GM12801 (cell line): ENCODE data around the gene TAP1.

ENCODE experiments used
- TF ChIP-seq, protein P1 (sequence below): IDR thresholded peaks from one replicate; pipeline ENCODE4 v1.5.1; 2011; ENCODE audit warnings: control low read depth; ENCODE audit not compliant: insufficient read length; ENCODE audit errors: extremely low read depth

The TAP1 gene

DNA sequence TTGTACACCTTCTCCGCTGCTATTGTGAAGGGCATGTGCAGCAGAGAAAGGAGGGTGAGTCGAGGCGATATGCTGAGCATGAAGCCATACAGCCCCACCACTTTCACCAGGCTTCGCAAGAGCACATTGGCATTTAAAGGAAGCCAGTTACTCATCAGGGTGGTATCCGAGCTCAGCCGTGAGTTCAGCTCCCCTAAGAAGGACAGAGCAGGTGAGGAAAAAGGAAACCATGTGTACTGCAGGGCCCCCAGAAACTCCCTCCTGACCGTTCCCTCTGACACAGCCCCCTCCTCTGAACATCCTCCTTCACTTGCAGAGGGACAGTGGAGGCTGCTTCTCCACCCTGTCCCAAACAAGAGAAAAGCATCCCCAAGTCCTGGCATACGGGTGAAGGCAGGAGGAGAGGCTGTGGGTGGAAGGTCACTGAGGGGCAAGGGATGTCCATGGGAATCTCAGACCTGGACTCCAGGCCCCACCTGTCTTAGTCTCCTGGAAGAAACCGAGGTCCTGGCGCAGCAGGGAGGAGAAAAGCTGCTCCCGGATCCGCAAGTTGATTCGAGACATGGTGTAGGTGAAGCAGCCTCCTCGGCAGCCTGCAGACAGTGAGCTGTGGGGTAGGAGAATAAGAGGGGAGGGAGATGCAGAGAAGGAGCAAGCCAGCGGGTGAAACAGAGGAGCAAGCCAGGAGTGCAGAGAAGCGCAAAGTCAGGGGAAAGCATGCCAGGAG, 18.2 kb downstream of the TAP1 start:
- TF ChIP-seq, protein P1, sequence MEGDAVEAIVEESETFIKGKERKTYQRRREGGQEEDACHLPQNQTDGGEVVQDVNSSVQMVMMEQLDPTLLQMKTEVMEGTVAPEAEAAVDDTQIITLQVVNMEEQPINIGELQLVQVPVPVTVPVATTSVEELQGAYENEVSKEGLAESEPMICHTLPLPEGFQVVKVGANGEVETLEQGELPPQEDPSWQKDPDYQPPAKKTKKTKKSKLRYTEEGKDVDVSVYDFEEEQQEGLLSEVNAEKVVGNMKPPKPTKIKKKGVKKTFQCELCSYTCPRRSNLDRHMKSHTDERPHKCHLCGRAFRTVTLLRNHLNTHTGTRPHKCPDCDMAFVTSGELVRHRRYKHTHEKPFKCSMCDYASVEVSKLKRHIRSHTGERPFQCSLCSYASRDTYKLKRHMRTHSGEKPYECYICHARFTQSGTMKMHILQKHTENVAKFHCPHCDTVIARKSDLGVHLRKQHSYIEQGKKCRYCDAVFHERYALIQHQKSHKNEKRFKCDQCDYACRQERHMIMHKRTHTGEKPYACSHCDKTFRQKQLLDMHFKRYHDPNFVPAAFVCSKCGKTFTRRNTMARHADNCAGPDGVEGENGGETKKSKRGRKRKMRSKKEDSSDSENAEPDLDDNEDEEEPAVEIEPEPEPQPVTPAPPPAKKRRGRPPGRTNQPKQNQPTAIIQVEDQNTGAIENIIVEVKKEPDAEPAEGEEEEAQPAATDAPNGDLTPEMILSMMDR: no peak

DNA sequence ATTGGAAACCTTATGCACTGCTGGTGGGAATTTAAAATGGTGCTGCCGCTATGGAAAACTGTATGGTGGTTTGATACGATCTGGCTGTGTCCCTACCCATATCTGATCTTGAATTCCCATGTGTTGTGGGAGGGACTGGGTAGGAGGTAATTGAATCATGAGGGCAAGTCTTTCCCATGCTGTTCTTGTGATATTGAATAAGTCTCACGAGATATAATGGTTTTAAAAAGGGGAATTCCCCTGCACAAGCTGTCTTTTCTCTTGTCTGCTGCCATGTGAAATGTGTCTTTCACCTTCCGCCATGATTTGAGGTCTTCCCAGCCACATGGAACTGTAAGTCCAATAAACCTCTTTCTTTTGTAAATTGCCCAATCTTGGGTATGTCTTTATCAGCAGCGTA, 19.8 kb downstream of the TAP1 start:
- TF ChIP-seq, protein P1: no peak

DNA sequence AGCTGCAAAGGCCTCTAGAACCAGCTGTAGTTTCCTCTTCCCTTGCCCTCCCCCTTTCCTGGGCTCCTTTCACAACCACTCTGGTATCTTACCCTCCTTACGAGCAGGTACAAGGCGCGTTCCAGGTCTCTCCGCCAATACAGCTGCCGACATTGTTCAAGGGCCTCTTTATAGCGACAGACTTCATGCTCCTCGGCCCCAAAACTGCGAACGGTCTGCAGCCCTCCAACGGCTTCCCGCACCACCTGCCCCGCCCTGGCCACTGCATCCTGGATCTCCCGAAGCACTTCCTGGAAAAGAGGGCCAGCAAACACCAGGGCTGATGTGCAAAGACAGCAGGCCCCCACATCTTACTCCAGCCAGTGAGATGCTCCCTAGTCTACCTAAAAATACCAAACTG, 21.0 kb downstream of the TAP1 start:
- TF ChIP-seq, protein P1: no peak

DNA sequence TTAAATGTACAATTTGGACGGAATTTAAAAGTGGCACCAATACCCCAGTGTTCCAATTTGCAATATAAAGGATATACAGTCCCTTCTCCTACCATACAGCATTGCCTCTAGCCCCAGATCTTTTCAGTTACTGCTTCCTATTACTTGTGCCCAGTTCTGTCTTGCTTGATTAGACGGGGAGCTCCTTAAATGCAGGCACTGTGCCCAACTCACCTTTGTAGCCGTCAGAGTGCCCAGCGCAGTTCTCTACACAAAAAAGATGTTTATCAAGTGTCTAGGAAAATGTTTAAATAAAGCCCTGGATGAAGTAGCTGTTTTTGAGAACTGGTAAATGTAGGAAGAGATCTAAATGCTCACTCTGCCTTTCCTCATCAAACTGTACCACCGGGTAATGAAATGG, 22.6 kb downstream of the TAP1 start:
- TF ChIP-seq, protein P1: no peak

DNA sequence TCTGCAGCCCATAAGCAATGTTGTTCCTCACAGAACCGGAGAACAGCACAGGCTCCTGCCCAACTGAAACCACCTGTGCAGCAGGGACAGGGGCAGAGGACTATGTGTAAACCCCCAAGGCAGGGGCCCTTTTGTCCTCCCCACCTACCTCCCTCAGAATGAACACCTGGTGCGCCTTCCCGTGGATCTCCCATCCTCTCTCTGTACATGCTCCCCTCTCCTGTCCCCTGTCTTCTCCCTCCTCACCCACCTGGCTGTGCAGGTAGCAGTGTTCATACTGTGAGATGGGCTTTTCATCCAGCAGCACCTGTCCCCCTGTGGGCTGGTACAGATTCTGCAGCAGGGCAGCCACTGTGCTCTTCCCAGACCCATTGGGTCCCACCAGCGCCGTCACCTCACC, 23.5 kb downstream of the TAP1 start:
- TF ChIP-seq, protein P1: no peak

DNA sequence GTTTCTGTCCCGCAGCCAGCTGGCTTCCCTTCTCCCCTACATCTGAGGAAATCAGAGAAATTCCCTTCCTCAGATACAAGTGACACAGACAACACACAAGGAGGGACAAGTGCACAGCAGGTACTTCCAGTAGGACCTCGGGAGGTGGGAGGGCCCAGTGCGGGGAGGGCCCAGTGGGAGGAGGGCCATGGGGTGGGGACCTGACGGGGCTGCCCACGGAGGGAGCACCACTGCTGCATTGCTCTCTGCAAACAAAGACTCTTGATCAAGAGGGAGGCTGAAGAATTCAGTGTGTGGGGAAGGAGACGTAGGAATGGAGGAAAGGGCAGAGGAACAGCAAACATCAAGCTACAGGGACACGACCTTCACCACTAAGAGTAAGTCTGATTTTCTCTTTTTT, 24.0 kb downstream of the TAP1 start:
- TF ChIP-seq, protein P1: no peak

DNA sequence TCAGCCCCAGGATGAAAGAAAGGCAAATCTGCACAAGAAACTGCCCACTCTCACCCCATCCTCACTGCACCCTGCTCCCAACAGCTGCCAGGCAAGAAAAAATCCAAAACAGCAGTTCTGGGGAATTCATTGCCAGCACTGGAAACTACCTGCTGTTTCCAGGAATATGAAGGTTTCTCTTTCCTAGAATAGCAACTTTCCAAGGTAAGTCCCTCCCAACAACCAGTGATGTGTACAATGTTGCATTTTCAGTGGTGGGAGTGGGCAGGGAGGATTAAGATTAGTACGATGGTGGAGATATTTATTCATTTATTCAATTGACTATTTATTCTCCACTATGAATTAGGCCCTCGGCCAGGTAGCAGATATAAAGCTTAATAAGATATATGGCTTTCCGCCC, 26.5 kb downstream of the TAP1 start:
- TF ChIP-seq, protein P1: no peak
